ENCODE measurements around the gene PKD2. TPM values are rescaled to one million over a fixed set of nuclear protein-coding genes. Genes with fewer than 3 reads are reported as not detected.

The PKD2 gene
- total and polyA plus RNA-seq, 2 experiments from 2014 or later = 16.3 to 27.1 TPM

DNA sequence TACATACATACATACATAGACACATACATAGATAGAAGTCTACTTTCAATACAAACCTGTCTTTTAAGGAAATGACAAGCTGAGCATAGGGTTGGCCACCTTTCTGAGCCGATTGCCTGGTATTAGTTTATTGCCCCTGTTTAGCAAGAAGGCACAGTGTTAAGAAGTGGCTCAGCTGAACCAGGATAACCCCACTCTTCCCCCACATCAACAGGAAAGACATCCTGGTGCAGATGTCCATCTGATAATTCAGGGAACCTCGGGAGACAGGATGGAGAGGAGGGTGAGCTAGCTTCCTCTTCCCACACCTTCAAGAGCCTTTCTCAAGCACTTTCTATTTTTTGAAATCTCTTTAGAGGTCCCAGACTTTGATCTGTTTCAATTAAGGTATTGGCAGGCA, 52.3 kb downstream of the PKD2 start:
- peaks cover 19% of the 10 kb centered on the region for H3K36me3 ChIP-seq
- H3K4me1 ChIP-seq (ENCODE audit: low read depth) = peaks cover 19% of the 10 kb centered on the region
- no peaks in the 10 kb centered on the region for H3K27me3 ChIP-seq
- no peak for DNase-seq (ENCODE audit: low read depth in 1 of 2, low spot score in 1 of 2)
- no peak overlapping the region for H3K4me3 ChIP-seq
- peak overlapping the region; percentile 65 for H3K27ac ChIP-seq
- TF ChIP-seq CTCF (IDR thresholded peaks at IDR 0.05; ENCODE audit: low read depth, low read length) = no peak
- H3K9me3 ChIP-seq (ENCODE audit: low read depth) = no peaks in the 10 kb centered on the region

GRCh38 chr4:88060431-88060830, 53.0 kb downstream of the PKD2 start:
- peak in 1 of 2 donors; percentile 18 for DNase-seq (ENCODE audit: low read depth in 1 of 2, low spot score in 1 of 2)
- H3K36me3 ChIP-seq = peaks cover 24% of the 10 kb centered on the region

DNA sequence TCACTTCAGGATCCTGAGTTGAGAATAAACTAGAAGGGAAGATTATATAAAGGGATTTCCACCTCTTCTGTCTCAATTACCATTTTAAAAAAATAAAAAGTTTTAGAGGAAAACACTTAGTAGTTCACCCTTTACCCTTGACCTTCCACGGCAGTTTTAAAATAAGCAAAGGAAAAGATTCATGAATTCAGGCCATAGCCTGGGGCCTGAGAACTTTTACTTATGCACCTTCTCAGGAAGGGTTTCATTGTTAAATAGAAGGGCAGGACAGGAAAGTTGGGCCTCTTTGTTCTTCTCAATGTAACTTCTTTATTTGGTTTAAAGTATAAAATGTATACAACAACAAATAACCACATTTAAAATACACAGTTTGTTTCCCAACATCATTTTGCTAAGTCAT, 54.9 kb downstream of the PKD2 start:
- Histone ChIP-seq H3K4me3 (no peak overlapping the region), H3K4me1 (ENCODE audit: low read depth) (peaks cover 19% of the 10 kb centered on the region), H3K36me3 (peaks cover 31% of the 10 kb centered on the region), H3K9me3 (ENCODE audit: low read depth) (no peaks in the 10 kb centered on the region), H3K27me3 (no peaks in the 10 kb centered on the region), H3K27ac (no peak overlapping the region)
- no peak for TF ChIP-seq CTCF (IDR thresholded peaks at IDR 0.05; ENCODE audit: low read depth, low read length)
- DNase-seq (ENCODE audit: low read depth in 1 of 2, low spot score in 1 of 2) = no peak

More at GRCh38 chr4:88060431-88060830, 53.0 kb downstream of the PKD2 start:
- Histone ChIP-seq H3K27me3 (no peaks in the 10 kb centered on the region), H3K9me3 (ENCODE audit: low read depth) (no peaks in the 10 kb centered on the region), H3K4me3 (no peak overlapping the region), H3K4me1 (ENCODE audit: low read depth) (peaks cover 19% of the 10 kb centered on the region), H3K27ac (peak overlapping the region; percentile 65)
- TF ChIP-seq CTCF (IDR thresholded peaks at IDR 0.05; ENCODE audit: low read depth, low read length) = no peak

DNA sequence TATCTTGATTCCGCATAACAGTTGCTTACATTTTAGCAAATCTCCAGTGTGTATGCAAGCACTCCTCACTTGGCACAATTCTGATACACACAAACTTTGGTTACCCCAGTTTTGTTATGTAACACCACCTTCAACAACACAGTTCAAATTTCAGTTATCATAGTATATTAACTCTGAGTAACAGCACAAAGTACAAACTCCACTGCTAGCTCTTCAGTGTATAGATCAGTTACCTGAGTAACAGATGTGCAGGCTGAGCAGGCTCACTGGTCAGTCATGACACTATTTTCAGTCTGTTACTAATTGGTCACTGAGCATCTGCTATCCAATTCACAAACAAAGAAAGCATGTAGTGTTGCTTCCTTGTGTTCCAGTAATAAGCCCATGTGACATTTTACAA, 55.4 kb downstream of the PKD2 start:
- peaks cover 19% of the 10 kb centered on the region for H3K4me1 ChIP-seq (ENCODE audit: low read depth)
- TF ChIP-seq CTCF (IDR thresholded peaks at IDR 0.05; ENCODE audit: low read depth, low read length) = no peak
- no peak overlapping the region for H3K4me3 ChIP-seq
- no peaks in the 10 kb centered on the region for H3K27me3 ChIP-seq
- DNase-seq (ENCODE audit: low read depth in 1 of 2, low spot score in 1 of 2) = no peak
- no peak overlapping the region for H3K27ac ChIP-seq
- no peaks in the 10 kb centered on the region for H3K9me3 ChIP-seq (ENCODE audit: low read depth)
- peaks cover 32% of the 10 kb centered on the region for H3K36me3 ChIP-seq

- no peak for DNase-seq (ENCODE audit: low read depth in 1 of 2, low spot score in 1 of 2)
- H3K27me3 ChIP-seq = no peaks in the 10 kb centered on the region
- H3K9me3 ChIP-seq (ENCODE audit: low read depth) = no peaks in the 10 kb centered on the region
- peaks cover 19% of the 10 kb centered on the region for H3K4me1 ChIP-seq (ENCODE audit: low read depth)
- no peak overlapping the region for H3K27ac ChIP-seq
- no peak overlapping the region for H3K4me3 ChIP-seq
- TF ChIP-seq CTCF (IDR thresholded peaks at IDR 0.05; ENCODE audit: low read depth, low read length) = no peak
- H3K36me3 ChIP-seq = peaks cover 37% of the 10 kb centered on the region
Observed at GRCh38 chr4:88063634-88064296, 56.3 kb downstream of the PKD2 start.

All from cardiac muscle cell (in vitro differentiated cells and primary cell).